Measurements from ENCODE around the gene AMPD3.

GRCh38 chr11:10409207-10409661, 45.8 kb upstream of the AMPD3 start:
- TF ChIP-seq POLR2AphosphoS5 (IDR thresholded peaks at IDR 0.05; ENCODE audit: low read depth, low read length) (no peak), TAF1 (IDR thresholded peaks at IDR 0.05; ENCODE audit: low read depth, low read length) (no peak)
